Amniotic stem cell (primary cell): ENCODE data around the gene ZNF652.

ENCODE experiments used
- DNase-seq: peaks from one replicate; lab custom pipeline; 2025; lab: John Stamatoyannopoulos, UW

ZNF652 gene

GRCh38 chr17:49358641-49359247, 3.3 kb downstream of the ZNF652 start:
- no peak for DNase-seq

GRCh38 chr17:49357516-49357915, 4.5 kb downstream of the ZNF652 start:
- no peak for DNase-seq

GRCh38 chr17:49356320-49356719, 5.7 kb downstream of the ZNF652 start:
- no peak for DNase-seq

DNA sequence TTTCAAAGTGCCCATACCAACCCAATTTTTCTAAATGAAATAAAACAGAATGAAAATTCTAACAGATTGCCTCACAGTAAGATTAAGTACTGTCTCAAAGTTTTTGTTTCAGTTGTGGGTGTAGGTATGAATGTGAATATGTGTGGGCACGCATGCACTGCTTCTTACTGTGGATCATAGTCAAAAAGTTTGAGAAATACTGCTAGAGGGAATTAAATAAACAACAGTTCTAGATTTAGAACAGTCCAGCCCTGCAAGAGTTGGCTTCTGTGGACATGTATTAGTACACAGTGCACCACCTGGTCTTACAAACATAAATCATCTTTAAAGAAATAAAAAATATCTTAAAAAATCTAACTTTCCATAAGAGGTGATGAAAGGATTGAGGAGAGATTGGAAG, 8.4 kb downstream of the ZNF652 start:
- DNase-seq: no peak

DNA sequence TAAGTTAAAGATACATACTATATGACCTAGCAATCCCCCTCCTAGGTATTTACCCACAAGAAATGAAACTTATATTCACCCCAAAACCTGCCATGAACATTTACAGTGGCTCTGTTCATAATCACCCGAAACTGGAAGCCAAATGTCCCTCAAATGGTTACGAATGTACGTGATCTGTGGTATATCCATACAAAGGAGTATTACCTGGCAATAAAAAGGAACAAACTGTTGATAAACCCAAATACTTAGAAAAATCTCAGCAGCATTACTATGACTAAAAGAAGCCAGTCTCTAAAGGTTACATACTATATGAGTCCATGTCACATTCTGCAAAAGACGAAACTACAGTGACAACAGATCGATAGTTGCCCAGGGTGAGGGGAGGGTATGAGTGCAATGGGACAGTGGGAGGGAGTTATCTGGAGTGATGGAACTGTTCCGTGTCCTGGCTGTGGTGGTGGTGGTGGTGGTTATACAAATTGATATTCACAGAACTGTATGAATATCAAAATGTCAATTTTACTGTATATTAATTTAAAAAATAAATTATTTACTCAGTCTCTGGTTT, 9.4 kb downstream of the ZNF652 start:
- DNase-seq: no peak

GRCh38 chr17:49351572-49352140, 10.4 kb downstream of the ZNF652 start:
- no peak for DNase-seq

DNA sequence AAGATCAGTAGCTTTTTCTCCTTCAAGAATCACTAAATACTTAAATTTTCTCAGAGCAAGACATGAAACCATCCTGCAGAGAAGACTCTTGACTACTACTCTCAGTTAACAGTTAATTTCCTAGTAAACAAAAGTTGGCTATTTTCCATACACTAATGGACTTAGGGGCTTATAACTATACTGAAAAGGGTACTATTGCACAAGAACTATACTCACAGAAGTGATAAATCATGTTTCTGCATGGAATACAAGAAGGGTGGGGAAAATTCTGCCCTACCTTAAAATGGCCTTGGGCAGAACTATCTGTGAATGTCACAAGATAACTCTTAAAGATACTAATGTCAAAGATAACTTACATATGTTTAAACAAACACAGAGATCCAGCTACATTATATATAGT, 12.5 kb downstream of the ZNF652 start:
- no peak for DNase-seq

- no peak for DNase-seq
Observed at GRCh38 chr17:49344914-49345313, 17.1 kb downstream of the ZNF652 start.

DNA sequence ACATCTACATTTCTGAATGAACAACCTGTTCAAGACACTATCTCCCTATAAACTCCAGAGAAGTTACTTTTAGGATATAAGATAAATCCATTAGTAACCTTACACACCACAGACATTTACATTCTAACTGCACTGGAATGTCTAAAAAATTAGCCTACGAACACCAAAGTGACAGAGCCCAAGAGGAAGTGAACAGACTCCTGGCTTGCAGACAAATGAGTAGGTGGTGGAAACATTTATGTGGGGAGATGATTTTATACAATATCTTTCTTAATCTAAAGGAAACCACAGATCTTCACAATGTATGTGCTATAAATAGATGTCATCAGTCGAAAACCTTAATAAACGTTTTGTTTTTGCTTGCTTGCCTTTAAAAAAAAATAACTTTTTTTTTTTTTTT, 18.8 kb downstream of the ZNF652 start:
- DNase-seq: no peak

- no peak for DNase-seq
Observed at GRCh38 chr17:49342575-49342936, 19.5 kb downstream of the ZNF652 start.

DNA sequence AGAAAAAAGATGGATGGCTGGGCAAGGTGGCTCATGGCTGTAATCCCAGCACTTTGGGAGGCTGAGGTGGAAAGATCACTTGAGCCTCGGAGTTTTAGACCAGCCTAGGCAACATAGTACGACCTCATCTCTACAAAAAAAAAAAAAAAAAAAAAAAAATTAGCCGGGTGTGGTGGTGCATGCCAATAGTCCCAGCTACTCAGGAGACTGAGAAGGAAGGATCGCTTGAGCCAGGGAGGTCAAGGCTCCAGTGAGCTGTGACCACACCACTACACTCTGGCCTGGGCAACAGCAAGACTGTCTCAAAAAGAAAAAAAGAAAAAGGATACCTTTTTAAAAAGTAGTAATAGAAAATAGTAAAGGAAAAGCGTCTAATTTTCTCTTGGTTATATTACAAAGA, 20.7 kb downstream of the ZNF652 start:
- DNase-seq: no peak

- DNase-seq: no peak
Observed at GRCh38 chr17:49339354-49339753, 22.7 kb downstream of the ZNF652 start.

- no peak for DNase-seq
Observed at GRCh38 chr17:49338883-49339282, 23.2 kb downstream of the ZNF652 start.

DNA sequence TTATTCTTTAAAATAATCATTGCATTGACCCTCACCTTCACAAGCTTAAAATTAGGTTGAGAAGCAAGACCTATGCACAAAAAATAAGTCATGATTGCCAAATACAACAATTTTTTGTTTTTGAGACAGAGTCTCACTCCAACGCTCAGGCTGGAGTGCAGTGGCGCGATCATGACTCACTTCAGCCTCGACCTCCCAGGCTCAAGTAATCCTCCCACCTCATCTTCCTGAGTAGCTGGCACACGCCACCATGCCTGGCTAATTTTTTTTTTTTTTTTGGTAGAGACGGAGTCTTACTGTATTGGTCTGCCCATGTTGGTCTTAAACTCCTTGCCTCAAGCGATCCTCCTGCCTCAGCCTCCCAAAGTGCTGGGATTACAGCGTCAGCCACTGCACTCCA, 24.2 kb downstream of the ZNF652 start:
- no peak for DNase-seq

DNA sequence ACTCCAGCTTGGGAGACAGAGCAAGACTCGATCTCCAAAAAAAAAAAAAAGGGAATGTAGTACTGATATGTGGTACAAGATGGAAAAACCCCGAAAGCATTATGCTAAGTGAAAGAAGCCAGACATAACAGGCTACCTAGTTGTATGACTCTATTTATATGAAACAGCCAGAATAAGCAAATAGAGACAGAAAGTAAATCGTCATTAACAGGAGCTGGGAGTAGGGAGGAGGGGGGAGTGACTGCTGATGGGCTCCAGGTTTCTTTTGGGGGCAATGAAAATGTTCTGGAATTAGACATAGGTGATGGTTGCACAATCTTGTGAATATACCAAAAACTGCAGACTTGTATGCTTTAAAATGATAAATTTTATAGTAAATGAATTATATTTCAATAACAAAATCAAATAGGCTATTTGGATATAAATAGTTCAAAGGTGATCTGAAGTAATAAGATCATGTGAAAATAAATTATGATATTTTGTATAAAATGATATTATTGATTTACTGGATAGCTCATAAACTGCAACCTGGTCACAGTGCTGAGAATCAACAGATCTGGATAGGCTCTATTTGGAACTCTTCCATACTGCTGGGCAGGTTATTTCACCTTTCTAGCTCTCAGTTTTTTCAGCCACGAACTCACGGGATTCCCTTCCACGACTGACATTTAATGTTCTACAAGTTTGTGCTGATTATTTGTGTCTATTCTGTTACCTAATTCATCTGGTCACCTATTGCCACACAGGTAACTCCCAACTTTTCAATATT, 27.1 kb downstream of the ZNF652 start:
- no peak for DNase-seq

DNA sequence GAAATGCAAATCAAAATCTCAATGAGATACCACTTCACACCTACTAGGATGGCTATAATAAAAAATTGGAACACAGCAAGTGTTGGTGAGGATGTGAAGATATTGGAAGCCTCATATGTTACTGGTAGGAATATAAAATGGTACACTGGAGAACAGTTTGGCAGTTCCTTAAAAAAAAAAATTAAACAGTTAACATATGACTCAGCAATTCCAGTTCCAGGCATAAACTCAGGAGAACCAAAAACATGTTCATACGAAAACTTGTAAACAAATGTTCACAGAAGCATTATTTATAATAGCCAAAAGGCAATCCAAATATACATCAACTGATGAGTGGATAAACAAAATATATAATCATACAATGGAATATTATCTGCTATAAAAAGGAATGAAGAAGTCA, 28.2 kb downstream of the ZNF652 start:
- DNase-seq: no peak

GRCh38 chr17:49327835-49328784, 33.9 kb downstream of the ZNF652 start:
- no peak for DNase-seq

DNA sequence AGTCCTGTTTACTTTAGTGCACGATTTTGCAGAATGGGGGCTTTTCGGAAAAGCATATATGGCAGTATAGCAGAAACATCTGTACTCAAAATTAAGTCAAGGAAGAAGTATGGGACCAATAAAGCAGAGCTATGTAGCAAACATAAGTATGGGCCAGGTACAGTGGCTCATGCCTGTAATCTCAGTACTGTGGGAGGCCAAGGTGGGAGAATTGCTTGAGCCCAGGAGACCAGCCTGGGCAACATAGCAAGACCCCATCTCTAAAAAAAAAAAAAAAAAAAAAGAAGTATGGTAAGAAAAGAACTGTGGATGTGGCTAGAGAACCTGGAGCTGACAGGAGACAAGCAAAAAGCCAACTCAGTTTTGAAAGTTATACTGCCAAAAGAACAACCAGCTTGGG, 36.1 kb downstream of the ZNF652 start:
- DNase-seq: no peak

GRCh38 chr17:49318435-49318965, 43.5 kb downstream of the ZNF652 start:
- no peak for DNase-seq

DNA sequence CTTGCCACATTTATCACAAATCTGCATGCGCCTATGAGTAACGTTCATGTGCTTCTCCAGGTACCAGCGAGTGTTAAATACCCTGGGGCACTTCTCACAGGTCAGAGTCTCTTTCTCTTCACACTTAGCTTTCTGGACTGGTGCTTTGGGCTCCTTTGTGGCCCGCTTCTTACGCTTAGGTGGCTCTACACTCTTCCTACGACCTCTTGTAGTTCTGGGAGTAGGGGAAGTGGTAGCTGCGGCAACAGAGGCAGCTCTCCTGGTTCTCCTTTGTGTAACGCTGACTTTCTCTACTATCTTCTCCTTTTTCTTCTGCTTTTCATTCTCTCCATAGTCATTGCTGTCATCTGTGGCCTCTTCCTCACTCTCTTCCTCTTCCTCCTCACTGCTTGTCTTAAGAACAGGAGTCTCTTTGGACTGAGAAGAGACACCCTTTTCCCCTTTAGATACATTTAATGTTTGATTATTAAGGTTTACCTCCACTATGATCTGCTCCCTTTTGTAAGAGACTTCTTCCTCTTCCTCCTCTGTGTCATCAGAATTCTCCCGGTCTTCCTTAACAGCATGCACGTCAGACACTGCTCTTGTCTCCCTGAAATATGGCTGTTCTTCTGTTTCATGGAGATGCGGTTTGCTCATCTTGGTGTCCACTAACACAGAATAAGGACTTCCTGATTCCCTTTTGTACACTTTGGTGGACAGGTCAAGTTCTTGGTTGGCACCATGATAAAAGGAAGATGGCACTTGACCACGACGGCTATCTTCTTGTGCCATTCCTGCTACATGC, 45.0 kb downstream of the ZNF652 start:
- no peak for DNase-seq

DNA sequence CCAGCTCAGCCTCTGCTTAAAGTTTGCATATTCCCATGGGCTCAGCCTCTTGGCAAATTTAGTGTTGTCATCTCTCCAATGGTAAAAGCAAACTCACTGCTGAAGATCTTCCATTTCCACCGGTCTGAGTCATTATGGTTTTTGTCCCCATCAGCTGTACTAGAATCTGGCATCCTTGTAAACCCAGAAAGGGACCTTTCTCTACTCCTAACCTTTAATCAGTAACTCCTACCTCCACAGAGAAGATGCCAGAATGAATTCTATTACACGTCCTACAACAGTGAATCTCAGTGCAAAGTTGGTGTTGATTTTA, 45.8 kb downstream of the ZNF652 start:
- DNase-seq: no peak
